Astrocyte of the cerebellum (primary cell): Measurements from ENCODE around the gene KDM8.
"Not testable (repeated sequence)": the region's sequence is repeated elsewhere in the genome, so short reads cannot be mapped to it uniquely, and the experiment has no call there.

Source experiments
- DNase-seq: peaks from one replicate; pipeline ENCODE4 v3.0.0-alpha.2; 2011; ENCODE audit warnings: low read depth
- H3K4me3 ChIP-seq: 2 replicates; pipeline ENCODE4 v1.5.1; 2011; ENCODE audit warnings: mild to moderate bottlenecking, low read depth, low read length, moderate library complexity
- in situ Hi-C: cut with HindIII; loops from 2 replicates; pipeline ENCODE4 v1.10.0; 2017; ENCODE audit warnings: low sequenced_read_pairs
- TF ChIP-seq, protein P1 (sequence below): IDR thresholded peaks from 2 replicates; pipeline ENCODE4 v1.5.1; 2012; ENCODE audit warnings: low read length, low read depth, moderate library complexity, mild to moderate bottlenecking; ENCODE audit errors: missing control alignments

KDM8 gene

DNA sequence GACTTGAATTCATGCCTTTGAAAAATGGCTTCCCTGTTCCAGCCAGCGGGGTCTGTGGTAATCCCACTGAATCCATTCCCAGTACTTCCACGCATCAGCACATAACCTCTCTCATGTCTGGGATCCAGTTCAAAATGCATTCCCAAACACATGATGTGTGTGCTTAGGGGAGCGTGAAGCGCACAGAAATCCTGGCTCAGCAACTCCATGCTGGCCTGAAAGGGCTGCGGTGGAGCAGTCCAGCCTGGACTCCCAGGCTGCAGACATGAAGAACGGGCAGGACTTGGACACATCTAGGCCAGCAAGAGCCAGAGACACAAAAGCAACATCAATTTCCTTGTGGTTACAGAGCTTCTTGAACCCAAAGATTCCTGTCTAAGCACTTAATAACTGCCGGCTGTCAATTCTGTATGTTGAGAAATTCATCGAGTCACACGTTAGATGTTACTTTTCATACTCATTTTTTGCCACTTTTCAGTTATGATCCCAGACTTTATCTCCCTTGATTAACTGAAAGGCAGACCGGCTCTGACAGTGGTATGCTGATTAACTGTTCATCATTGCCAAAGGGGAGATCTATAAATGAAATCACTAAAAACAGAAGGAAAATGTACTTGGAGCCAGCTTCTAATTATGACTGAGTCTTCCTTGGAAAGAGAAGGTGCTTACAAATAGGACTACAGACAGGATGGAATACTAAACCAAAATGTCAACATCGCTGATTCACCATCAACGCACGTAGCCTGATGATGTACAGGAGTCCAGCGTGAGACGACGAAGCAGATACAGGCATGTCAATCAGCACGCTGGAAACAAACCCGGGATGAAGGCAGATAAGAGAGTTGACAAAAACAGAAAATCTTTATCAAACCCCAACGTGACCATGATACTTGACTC lies 42.2 kb downstream of the KDM8 start:
- DNase-seq = peak; percentile 98
- TF ChIP-seq, protein P1, sequence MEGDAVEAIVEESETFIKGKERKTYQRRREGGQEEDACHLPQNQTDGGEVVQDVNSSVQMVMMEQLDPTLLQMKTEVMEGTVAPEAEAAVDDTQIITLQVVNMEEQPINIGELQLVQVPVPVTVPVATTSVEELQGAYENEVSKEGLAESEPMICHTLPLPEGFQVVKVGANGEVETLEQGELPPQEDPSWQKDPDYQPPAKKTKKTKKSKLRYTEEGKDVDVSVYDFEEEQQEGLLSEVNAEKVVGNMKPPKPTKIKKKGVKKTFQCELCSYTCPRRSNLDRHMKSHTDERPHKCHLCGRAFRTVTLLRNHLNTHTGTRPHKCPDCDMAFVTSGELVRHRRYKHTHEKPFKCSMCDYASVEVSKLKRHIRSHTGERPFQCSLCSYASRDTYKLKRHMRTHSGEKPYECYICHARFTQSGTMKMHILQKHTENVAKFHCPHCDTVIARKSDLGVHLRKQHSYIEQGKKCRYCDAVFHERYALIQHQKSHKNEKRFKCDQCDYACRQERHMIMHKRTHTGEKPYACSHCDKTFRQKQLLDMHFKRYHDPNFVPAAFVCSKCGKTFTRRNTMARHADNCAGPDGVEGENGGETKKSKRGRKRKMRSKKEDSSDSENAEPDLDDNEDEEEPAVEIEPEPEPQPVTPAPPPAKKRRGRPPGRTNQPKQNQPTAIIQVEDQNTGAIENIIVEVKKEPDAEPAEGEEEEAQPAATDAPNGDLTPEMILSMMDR = peak; percentile 7
- in situ Hi-C loops = no loop called here
- no peak overlapping the region for H3K4me3 ChIP-seq

DNA sequence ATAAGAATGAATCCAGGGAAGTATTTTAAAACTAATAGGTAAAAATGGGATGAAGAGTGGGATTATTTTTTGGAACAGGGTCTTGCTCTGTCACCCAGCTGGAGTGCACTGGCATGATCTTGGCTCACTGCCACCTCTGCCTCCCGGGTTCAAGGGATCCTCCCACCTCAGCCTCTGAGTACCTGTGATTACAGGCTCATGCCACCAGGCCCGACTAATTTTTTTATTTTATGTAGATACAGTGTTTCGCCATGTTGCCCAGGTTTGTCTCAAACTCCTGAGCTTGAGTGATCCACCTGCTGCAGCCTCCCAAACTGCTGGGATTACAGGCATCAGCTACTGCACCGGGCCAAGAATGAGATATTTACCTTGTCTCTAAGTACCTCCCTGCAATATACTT lies 43.1 kb downstream of the KDM8 start:
- in situ Hi-C loops = no loop called here
- DNase-seq = no peak
- H3K4me3 ChIP-seq = no peak overlapping the region
- TF ChIP-seq, protein P1 = no peak

DNA sequence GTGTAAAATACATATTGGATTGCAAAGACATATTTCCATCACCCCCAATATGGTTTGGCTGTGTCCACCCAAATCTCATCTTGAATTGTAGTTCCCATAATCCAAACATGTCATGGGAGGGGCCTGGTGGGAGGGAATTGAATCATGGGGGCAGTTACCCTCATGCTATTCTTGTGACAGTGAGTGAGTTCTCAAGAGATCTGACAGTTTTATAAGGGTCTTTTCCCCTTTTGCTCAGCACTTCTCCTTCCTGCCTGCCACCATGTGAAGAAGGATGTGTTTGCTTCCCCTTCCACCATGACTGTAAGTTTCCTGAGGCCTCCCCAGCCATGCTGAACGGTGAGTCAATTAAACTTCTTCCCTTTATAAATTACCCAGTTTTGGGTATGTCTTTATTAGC lies 43.8 kb downstream of the KDM8 start:
- DNase-seq, in situ Hi-C loops, H3K4me3 ChIP-seq: not testable (repeated sequence)

- TF ChIP-seq, protein P1 = no peak
- no peak for DNase-seq
- no peak overlapping the region for H3K4me3 ChIP-seq
- in situ Hi-C loops = no loop called here
These were observed 44.7 kb downstream of the KDM8 start for GRCh38 chr16:27248036-27248435.

GRCh38 chr16:27248886-27249285 lies 45.6 kb downstream of the KDM8 start:
- DNase-seq, in situ Hi-C loops, H3K4me3 ChIP-seq: not testable (repeated sequence)

DNA sequence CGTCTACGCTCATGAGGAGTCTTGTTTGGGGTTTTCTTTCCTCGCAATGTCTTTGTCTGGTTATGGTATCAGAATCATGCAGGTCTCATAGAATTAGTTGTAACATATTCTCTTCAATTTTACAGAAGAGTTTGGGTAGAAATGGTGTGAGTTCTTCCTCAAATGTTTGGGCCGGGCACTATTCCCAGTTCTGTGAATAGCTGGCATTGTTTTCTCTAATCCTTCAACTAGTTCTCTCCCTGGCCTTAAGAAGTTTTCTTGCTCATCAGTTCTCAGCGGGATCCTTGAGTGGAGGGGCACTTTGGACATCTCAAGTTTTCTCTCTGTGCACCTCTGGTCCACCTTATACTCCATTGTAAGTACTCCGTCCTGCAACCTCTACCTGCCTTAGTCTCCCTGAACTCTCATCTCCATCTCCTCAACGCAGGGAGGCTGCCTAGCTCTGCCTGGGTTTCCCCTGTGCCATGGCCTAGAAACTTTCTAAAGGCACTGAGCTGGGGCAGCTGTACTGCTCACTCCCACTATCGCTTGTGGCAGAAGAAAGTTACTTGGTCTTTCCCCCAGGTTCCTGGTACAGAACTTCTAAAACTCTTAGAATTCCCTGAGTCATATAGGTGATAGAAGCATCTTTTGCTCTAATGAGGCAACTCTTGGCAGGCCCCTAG lies 48.3 kb downstream of the KDM8 start:
- no peak for DNase-seq
- TF ChIP-seq, protein P1 = no peak
- in situ Hi-C loops = loop anchor here (5.0 kb wide), 1 partner anchor 101 kb away; no protein-coding TSS in a partner anchor
- H3K4me3 ChIP-seq = no peak overlapping the region

DNA sequence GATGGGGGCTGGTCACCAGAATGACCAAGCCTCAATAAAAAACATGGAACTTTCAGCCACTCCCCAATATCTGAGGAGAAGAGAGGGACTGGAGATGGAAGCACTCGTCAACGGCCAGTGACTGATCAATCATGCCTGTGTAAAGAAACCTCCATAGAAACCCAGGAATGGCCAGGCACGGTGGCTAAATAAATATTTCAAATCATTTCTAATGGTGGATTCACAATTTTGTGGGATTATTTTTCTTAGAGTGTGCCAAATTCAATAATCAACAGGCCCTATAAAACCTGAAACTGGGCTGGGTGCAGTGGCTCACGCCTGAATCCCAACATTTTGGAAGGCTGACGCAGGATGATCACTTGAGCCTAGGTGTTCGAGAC lies 48.9 kb downstream of the KDM8 start:
- TF ChIP-seq, protein P1 = no peak
- in situ Hi-C loops = loop anchor here (5.0 kb wide), 1 partner anchor 100 kb away; no protein-coding TSS in a partner anchor
- no peak for DNase-seq
- H3K4me3 ChIP-seq = no peak overlapping the region
